ENCODE results near the gene METTL13.

- TF ChIP-seq CTCF (IDR thresholded peaks at IDR 0.05), result no peak
- TF ChIP-seq POLR2A (IDR thresholded peaks at IDR 0.05), result no peak
Observed at GRCh38 chr1:171772312-171772711, 9.1 kb upstream of the METTL13 start.

Data from thyroid gland (tissue), 4 donors.